NCI-H2081 treated with DMSO at 0.1 percent for 48 hours (cell line): ENCODE results near the gene TRDN.

Experiments used
- DNase-seq: peaks from one replicate; lab custom pipeline; 2025; lab: John Stamatoyannopoulos, UW

TRDN gene

GRCh38 chr6:123636782-123637181 is at the start of gene TRDN:
Gene TRDN (minus strand): TSS chr6:123636950. CDS start chr6:123636775, 175 bp downstream.
- DNase-seq: no peak

GRCh38 chr6:123681957-123682462 is 45.3 kb upstream of the TRDN start:
- DNase-seq: no peak

DNA sequence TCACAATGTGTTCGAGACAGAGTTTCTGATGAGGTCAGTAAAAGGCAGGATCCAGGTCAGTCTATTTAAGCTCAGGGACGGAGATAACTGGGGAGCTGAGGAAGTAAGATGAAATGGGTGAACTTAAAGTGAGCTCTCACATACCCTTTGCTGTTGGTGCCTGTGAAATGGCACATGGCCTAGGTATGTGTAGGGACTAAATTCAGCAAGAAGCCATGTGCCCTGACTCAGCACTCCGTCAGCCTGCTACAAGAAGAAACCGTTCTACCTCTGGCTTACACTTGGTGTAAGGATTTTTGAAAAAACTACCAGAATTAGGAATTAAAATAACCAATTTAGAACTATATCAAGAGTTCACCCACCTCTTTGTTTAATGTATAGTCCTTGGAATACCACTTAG is 41.1 kb upstream of the TRDN start:
- DNase-seq: no peak

DNA sequence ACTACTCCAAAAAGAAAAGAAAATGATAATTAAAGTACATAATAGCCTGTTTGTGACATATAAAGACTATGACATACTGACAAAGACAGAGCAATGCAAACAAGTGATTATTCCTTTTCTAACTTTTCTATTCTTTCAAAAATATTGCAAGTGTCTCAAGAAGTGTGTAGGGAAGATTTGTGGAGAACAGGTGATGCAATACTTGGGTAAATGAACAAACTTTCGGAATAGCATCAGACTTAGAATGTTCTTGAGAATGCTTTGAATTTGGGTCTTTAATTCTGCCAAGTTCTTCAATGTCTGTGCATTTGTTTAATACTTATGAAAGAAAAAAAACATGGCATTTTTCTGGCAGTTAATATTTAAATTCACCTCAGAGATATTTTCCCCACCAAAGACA is 40.0 kb upstream of the TRDN start:
- no peak for DNase-seq

DNA sequence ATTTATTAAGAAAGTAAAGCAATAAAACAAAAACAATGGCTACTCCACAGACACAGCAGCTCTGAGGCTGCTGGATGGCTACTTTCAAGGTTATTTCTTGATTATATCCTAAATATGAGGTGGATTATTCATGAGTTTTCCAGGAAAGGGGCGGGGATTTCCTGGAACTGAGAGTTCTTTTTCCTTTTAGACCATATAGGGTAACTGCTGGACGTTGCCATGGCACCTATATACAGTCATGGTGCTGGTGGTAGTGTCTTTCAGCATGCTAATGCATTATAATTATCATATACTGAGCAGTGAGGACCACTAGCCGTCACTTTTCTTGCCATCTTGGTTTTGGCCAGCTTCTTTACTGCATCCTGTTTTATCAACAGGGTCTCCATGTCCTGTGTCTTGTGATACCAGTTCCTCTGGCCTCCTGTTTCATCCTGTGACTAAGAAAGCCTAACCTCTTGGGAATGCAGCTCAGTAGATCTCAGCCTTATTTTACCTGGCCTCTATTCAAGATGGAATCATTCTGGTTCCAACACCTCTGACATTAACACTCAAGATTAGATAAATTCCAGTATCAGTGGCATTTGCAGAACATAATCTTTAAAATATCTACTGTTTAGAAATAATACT is 32.3 kb upstream of the TRDN start:
- no peak for DNase-seq

DNA sequence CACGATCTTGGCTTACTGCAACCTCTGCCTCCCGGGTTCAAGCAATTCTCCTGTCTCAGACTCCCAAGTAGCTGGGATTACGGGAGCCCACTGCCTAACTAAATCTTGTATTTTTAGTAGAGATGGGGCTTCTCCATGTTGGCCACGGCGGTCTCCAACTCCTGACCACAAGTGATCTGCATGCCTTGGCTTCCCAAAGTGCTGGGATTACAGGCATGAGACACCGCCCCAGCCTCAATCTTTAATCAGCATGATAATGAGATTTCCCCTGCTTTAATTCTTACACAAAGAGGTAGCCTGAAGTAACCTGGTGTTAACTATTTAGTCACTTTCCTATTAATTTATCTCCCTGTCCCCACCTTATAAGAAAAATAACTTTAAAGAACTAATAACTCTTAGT is 31.3 kb upstream of the TRDN start:
- DNase-seq: no peak

GRCh38 chr6:123663436-123663835 is 26.7 kb upstream of the TRDN start:
- DNase-seq: no peak

DNA sequence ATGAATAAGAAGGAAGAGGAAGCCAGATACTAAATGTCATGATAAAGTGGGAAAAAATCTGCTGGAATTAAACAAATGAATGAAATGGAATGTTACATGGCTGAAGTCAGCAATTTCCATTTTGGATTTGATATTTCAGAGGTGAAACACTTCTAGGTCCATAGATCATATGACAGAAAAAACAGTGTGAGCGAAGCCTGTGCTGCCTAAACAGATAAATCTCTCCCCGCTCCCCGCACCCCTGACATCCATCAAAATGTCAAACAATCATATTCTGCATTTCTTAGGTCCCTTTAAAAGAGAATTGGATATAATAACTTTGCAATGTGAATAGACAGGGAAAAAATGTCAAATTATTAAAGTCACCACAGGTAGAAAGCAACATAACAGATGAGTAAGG is 26.0 kb upstream of the TRDN start:
- no peak for DNase-seq

GRCh38 chr6:123661105-123661891 is 24.5 kb upstream of the TRDN start:
- no peak for DNase-seq

GRCh38 chr6:123659960-123660748 is 23.4 kb upstream of the TRDN start:
- DNase-seq: no peak

GRCh38 chr6:123658848-123659247 is 22.1 kb upstream of the TRDN start:
- no peak for DNase-seq

- no peak for DNase-seq
Measured at GRCh38 chr6:123655521-123656306, 19.0 kb upstream of the TRDN start.

- DNase-seq: no peak
Measured at GRCh38 chr6:123648723-123649122, 12.0 kb upstream of the TRDN start.

DNA sequence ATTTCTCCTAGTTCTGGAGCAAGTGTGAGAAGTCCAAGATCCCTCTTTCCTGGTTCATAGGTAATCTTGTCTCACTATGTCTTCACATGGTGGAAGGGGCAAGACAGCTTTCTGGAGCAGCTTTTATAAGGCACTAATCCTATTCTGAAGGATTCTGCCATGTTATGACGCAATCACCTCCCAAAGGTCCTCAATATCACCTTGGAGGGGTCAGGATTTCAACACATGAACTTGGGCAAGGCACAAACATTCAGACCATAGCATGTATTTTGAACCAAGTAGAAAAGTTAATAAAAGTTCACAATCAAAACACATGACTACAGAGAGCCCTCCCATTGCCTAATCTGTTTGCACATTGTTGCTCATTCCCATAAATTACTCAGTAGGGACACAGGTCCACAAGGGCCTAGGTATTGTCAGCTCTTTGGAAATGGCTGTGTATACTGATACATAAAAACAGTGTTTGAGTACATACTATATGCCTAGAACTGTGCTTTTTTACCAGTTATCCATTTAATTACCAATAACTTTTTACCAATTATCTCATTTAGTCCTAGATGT is 11.3 kb upstream of the TRDN start:
- DNase-seq: no peak

DNA sequence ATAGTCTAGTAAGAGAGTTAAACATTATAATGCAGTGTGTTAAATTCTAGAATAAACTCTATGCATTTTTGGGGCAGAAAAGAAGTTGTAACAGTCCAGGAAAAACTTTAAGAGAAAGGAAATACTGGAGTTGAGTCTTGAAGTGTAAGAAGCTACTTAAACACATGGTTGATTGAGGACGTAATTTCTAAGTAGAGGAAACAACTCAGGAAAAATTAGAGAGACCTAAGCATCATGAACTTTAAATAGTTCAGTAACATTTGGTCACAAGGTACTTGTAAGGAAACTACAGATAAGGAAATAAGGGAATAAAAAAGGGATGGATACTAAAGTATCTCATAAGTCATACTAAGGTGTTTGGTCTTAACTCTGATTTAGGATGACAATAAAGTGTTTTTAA is 4.7 kb upstream of the TRDN start:
- DNase-seq: no peak

DNA sequence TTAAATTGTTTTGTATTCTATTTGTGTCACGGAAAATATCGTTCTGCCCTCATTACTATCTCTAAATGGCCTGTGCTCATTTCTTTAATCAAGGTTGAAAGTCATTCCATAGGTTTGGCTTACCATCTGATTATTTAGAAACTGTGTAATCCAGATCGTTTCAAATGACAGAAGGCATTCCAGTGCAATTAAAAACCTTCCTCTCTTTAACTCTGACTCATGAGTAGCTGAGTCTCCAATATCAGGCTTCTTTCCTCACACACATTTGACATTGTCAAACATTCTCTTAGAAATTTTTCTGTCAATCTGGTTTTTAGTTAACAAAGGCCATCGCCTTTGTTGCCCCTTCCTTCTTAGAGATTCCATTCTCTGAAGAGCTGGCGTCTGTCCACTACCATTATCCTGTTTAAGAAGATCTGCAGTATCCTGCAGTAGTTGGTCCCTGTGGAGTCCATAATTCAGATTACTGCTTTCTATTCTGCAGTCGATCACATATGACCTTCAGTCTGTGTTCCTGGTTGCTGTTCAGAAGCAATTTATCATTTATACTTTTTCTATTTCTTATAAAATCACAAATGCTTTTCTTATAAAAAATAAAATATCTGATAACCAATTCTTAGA is 3.9 kb upstream of the TRDN start:
- DNase-seq: no peak

- no peak for DNase-seq
Measured at GRCh38 chr6:123638865-123639264, 2.1 kb upstream of the TRDN start.

GRCh38 chr6:123636282-123636681 is 468 bp downstream of the TRDN start:
- DNase-seq: no peak

DNA sequence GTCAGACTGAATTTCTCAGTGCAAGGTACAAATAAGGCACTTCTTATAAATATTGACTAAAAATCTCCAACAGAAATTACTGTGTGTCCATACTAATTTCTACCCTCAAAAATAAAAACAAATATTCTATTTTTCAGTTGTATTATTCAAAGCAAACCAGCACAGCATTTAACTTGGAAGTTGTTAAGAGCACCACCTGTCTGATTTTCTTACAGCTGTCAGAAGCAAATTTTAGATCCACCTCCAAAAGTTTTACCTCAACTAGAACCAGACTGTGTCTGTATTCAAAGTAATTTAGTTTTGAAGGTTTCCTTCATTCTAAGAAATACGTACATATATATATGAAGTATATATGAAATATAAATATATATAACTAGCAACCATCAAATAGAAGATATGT is 1.2 kb downstream of the TRDN start:
- no peak for DNase-seq

- DNase-seq: no peak
Measured at GRCh38 chr6:123635144-123635543, 1.6 kb downstream of the TRDN start.

DNA sequence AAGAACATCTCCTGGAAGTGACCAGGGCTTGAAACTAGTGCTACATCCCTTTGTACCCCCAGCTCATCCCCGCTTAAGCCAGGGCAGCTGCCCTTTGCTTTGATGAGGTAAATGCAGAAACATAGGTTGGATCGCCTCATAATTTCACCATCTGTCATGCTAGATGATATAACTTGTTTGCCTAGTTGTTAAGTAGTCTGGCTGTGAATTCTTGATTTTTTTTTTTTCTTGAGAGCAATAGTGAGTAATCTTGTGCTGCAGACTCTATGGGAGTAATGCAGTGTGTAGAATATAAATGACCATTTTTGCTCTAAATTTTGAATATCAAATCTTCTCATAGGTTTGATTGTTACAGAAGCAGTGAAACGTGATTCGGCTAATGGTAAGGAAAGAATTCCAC is 4.1 kb downstream of the TRDN start:
- no peak for DNase-seq
